ENCODE measurements around the gene TCF4.

The TCF4 gene

GRCh38 chr18:55461848-55462247, 126.1 kb downstream of the TCF4 start:
- no peak overlapping the region for H2AFZ ChIP-seq (ENCODE audit: insufficient read depth, low read length, poor library complexity)
- no CpG with 5 or more reads among the region's 4 CpGs for WGBS (ENCODE audit: extremely low coverage, insufficient coverage, insufficient read length)
- H3K23ac ChIP-seq (ENCODE audit: low read length) = no peak overlapping the region
- H3K27ac ChIP-seq (ENCODE audit: low read depth, low read length) = no peak overlapping the region
- H2BK12ac ChIP-seq (ENCODE audit: low read length) = no peak overlapping the region
- H3K14ac ChIP-seq (ENCODE audit: low read length) = no peak overlapping the region
- H3K4me1 ChIP-seq (ENCODE audit: control insufficient read depth in 1 of 2, insufficient read depth in 2 of 2, low read length in 2 of 2) = no peaks in the 10 kb centered on the region
- no peak overlapping the region for H4K91ac ChIP-seq (ENCODE audit: low read depth, low read length)
- no peaks in the 10 kb centered on the region for H3K9me3 ChIP-seq (ENCODE audit: insufficient read depth, low read depth, low read length)
- H3K36me3 ChIP-seq (ENCODE audit: control insufficient read depth in 1 of 2, insufficient read depth in 2 of 2, low read length in 2 of 2) = peaks cover 0 to 6% of the 10 kb centered on the region in 2 experiments
- H3K4me3 ChIP-seq (ENCODE audit: low read depth, low read length) = no peak overlapping the region
- H3K9ac ChIP-seq (ENCODE audit: low read length) = no peak overlapping the region
- H3K4ac ChIP-seq (ENCODE audit: low read depth, low read length) = no peak overlapping the region
- no peak overlapping the region for H3K4me2 ChIP-seq (ENCODE audit: low read length)
- H3K79me2 ChIP-seq (ENCODE audit: control insufficient read depth, insufficient read depth, low read length, poor library complexity) = no peaks in the 10 kb centered on the region
- H3K18ac ChIP-seq (ENCODE audit: low read length) = no peak overlapping the region
- H3K27me3 ChIP-seq (ENCODE audit: insufficient read depth, low read length) = no peaks in the 10 kb centered on the region
- DNase-seq = no peak
- H2AK5ac ChIP-seq (ENCODE audit: low read length) = no peak overlapping the region
- no peak overlapping the region for H2BK120ac ChIP-seq (ENCODE audit: insufficient read depth, low read length, poor library complexity)
- no peak overlapping the region for H2BK5ac ChIP-seq (ENCODE audit: low read depth, low read length, poor library complexity)
- no peak overlapping the region for H4K8ac ChIP-seq (ENCODE audit: low read depth, low read length)
- H4K12ac ChIP-seq (ENCODE audit: low read depth, low read length) = no peak overlapping the region
- no peaks in the 10 kb centered on the region for H3K79me1 ChIP-seq (ENCODE audit: low read length)

DNA sequence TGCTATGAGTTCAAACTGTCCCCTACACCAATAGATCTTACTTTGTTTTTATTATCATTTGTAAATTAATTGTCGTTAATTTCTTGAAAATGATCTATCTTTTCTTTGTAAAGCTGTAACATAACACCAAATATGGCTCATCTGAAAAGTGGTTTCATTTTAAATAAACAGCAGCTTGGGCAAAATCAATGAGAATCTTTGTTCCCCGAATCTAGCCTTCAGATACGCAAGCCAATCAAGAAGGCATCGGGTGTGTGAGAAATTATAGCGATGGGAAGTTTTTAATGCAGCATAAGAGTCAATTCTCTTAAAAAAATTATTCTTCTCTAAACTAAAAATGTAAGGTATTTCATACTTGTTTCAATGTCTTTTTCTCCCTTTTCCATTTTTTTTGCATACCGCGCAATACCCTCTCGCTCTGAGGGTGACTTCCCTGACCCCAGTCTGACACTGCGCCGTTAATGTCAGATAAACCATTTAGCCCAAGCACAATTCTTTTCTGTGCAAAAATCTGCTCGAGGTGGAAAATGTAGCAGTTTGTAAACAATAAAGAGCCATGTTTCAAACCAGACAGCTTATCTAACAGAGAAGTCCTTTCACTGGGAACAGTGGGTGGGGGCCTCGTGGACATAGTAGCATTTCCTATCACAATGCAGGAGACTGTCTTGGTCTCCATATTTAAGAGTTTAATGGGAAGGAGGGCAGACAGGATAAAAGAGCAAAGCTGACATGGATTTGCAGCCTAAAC, 129.4 kb downstream of the TCF4 start:
- Histone ChIP-seq H3K18ac (ENCODE audit: low read length) (no peak overlapping the region), H3K4me2 (ENCODE audit: low read length) (no peak overlapping the region), H2BK120ac (ENCODE audit: insufficient read depth, low read length, poor library complexity) (no peak overlapping the region)

DNA sequence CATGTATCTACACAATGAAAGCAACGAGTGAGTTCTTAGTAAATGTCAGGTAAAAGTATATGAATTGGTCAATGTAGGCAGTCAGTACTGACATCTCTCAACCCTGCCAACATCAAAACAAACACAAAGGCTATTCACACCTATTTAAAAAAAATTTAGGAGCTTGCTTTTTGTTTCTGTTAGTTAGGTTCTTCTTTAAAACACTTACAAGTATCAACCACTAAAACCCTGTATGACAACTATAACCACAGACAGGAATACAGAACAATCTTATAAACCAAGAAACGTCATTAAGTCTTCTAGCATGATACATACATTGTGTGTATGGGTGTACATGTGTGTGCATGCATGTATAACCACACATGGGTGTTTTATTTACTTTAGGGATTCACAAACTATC, 131.0 kb downstream of the TCF4 start:
- no peak overlapping the region for H2AFZ ChIP-seq (ENCODE audit: insufficient read depth, low read length, poor library complexity)
- H3K18ac ChIP-seq (ENCODE audit: low read length) = no peak overlapping the region
- H3K4me1 ChIP-seq (ENCODE audit: control insufficient read depth in 1 of 2, insufficient read depth in 2 of 2, low read length in 2 of 2) = no peaks in the 10 kb centered on the region
- no peak overlapping the region for H3K9ac ChIP-seq (ENCODE audit: low read length)
- no CpG with 5 or more reads among the region's 2 CpGs for WGBS (ENCODE audit: extremely low coverage, insufficient coverage, insufficient read length)
- H3K79me1 ChIP-seq (ENCODE audit: low read length) = no peaks in the 10 kb centered on the region
- H3K4me2 ChIP-seq (ENCODE audit: low read length) = no peak overlapping the region
- H3K23ac ChIP-seq (ENCODE audit: low read length) = no peak overlapping the region
- no peaks in the 10 kb centered on the region for H3K9me3 ChIP-seq (ENCODE audit: insufficient read depth, low read depth, low read length)
- H4K91ac ChIP-seq (ENCODE audit: low read depth, low read length) = no peak overlapping the region
- no peak overlapping the region for H3K27ac ChIP-seq (ENCODE audit: low read depth, low read length)
- no peak overlapping the region for H4K8ac ChIP-seq (ENCODE audit: low read depth, low read length)
- no peak overlapping the region for H4K12ac ChIP-seq (ENCODE audit: low read depth, low read length)
- H2BK120ac ChIP-seq (ENCODE audit: insufficient read depth, low read length, poor library complexity) = no peak overlapping the region
- no peak overlapping the region for H2AK5ac ChIP-seq (ENCODE audit: low read length)
- H3K79me2 ChIP-seq (ENCODE audit: control insufficient read depth, insufficient read depth, low read length, poor library complexity) = no peaks in the 10 kb centered on the region
- H3K4me3 ChIP-seq (ENCODE audit: low read depth, low read length) = no peak overlapping the region
- DNase-seq = no peak
- H3K27me3 ChIP-seq (ENCODE audit: insufficient read depth, low read length) = no peaks in the 10 kb centered on the region
- no peak overlapping the region for H3K14ac ChIP-seq (ENCODE audit: low read length)
- no peak overlapping the region for H2BK5ac ChIP-seq (ENCODE audit: low read depth, low read length, poor library complexity)
- H3K36me3 ChIP-seq (ENCODE audit: control insufficient read depth in 1 of 2, insufficient read depth in 2 of 2, low read length in 2 of 2) = peaks cover 2 to 5% of the 10 kb centered on the region in 2 experiments
- no peak overlapping the region for H3K4ac ChIP-seq (ENCODE audit: low read depth, low read length)
- H2BK12ac ChIP-seq (ENCODE audit: low read length) = no peak overlapping the region

More for the DNA sequence above, 129.4 kb downstream of the TCF4 start:
- Histone ChIP-seq H3K27ac (ENCODE audit: low read depth, low read length) (no peak overlapping the region), H2BK12ac (ENCODE audit: low read length) (no peak overlapping the region), H3K79me2 (ENCODE audit: control insufficient read depth, insufficient read depth, low read length, poor library complexity) (no peaks in the 10 kb centered on the region), H2BK5ac (ENCODE audit: low read depth, low read length, poor library complexity) (no peak overlapping the region), H4K91ac (ENCODE audit: low read depth, low read length) (no peak overlapping the region), H4K8ac (ENCODE audit: low read depth, low read length) (no peak overlapping the region), H2AK5ac (ENCODE audit: low read length) (no peak overlapping the region), H3K36me3 (ENCODE audit: control insufficient read depth in 1 of 2, insufficient read depth in 2 of 2, low read length in 2 of 2) (peaks cover 0 to 3% of the 10 kb centered on the region in 2 experiments), H3K9me3 (ENCODE audit: insufficient read depth, low read depth, low read length) (no peaks in the 10 kb centered on the region), H3K4ac (ENCODE audit: low read depth, low read length) (no peak overlapping the region), H3K23ac (ENCODE audit: low read length) (no peak overlapping the region), H3K9ac (ENCODE audit: low read length) (no peak overlapping the region), H3K4me1 (ENCODE audit: control insufficient read depth in 1 of 2, insufficient read depth in 2 of 2, low read length in 2 of 2) (no peaks in the 10 kb centered on the region), H3K79me1 (ENCODE audit: low read length) (no peaks in the 10 kb centered on the region), H4K12ac (ENCODE audit: low read depth, low read length) (no peak overlapping the region), H2AFZ (ENCODE audit: insufficient read depth, low read length, poor library complexity) (no peak overlapping the region), H3K27me3 (ENCODE audit: insufficient read depth, low read length) (no peaks in the 10 kb centered on the region), H3K4me3 (ENCODE audit: low read depth, low read length) (no peak overlapping the region), H3K14ac (ENCODE audit: low read length) (no peak overlapping the region)
- no CpG with 5 or more reads among the region's 12 CpGs for WGBS (ENCODE audit: extremely low coverage, insufficient coverage, insufficient read length)
- no peak for DNase-seq

GRCh38 chr18:55455938-55456337, 132.1 kb downstream of the TCF4 start:
- Histone ChIP-seq H3K9me3 (ENCODE audit: insufficient read depth, low read depth, low read length) (no peaks in the 10 kb centered on the region), H3K4me2 (ENCODE audit: low read length) (no peak overlapping the region), H4K8ac (ENCODE audit: low read depth, low read length) (no peak overlapping the region), H4K12ac (ENCODE audit: low read depth, low read length) (no peak overlapping the region), H3K14ac (ENCODE audit: low read length) (no peak overlapping the region), H3K27me3 (ENCODE audit: insufficient read depth, low read length) (no peaks in the 10 kb centered on the region), H3K4ac (ENCODE audit: low read depth, low read length) (no peak overlapping the region), H2BK12ac (ENCODE audit: low read length) (no peak overlapping the region), H3K9ac (ENCODE audit: low read length) (no peak overlapping the region), H4K91ac (ENCODE audit: low read depth, low read length) (no peak overlapping the region), H3K4me1 (ENCODE audit: control insufficient read depth in 1 of 2, insufficient read depth in 2 of 2, low read length in 2 of 2) (no peaks in the 10 kb centered on the region), H3K18ac (ENCODE audit: low read length) (no peak overlapping the region), H2AK5ac (ENCODE audit: low read length) (no peak overlapping the region), H2BK5ac (ENCODE audit: low read depth, low read length, poor library complexity) (no peak overlapping the region), H2BK120ac (ENCODE audit: insufficient read depth, low read length, poor library complexity) (no peak overlapping the region), H3K79me1 (ENCODE audit: low read length) (no peaks in the 10 kb centered on the region), H3K27ac (ENCODE audit: low read depth, low read length) (no peak overlapping the region), H2AFZ (ENCODE audit: insufficient read depth, low read length, poor library complexity) (no peak overlapping the region), H3K23ac (ENCODE audit: low read length) (no peak overlapping the region), H3K36me3 (ENCODE audit: control insufficient read depth in 1 of 2, insufficient read depth in 2 of 2, low read length in 2 of 2) (peaks cover 2 to 5% of the 10 kb centered on the region in 2 experiments), H3K4me3 (ENCODE audit: low read depth, low read length) (no peak overlapping the region), H3K79me2 (ENCODE audit: control insufficient read depth, insufficient read depth, low read length, poor library complexity) (no peaks in the 10 kb centered on the region)
- no CpG with 5 or more reads among the region's 5 CpGs for WGBS (ENCODE audit: extremely low coverage, insufficient coverage, insufficient read length)
- no peak for DNase-seq

Measured in trophoblast cell (in vitro differentiated cells and primary cell).